Memory B cell (primary cell): Measurements from ENCODE around the gene OR2J3.
"Not testable (repeated sequence)": the region's sequence is repeated elsewhere in the genome, so short reads cannot be mapped to it uniquely, and the experiment has no call there.

Source experiments
- ATAC-seq: fragments of 150-1000 bp; cut with Tn5 transposase; 2 replicates; pipeline ENCODE4 v1.10.0; 2021; ENCODE audit warnings: low read depth, mild to moderate bottlenecking, moderate library complexity
- DNase-seq, 2 donors: peaks; one replicate each; pipeline ENCODE4 v3.0.0; 2022; ENCODE audit warnings: low spot score in 2 of 2
- H3K27ac Mint-ChIP-seq: one replicate; pipeline ENCODE4 v1.8.0; 2022; ENCODE audit warnings: mild to moderate bottlenecking, moderate library complexity, mixed read lengths
- H3K27me3 Mint-ChIP-seq: one replicate; pipeline ENCODE4 v1.8.0; 2022; ENCODE audit warnings: mixed read lengths
- H3K36me3 Mint-ChIP-seq: one replicate; pipeline ENCODE4 v1.8.0; 2022; ENCODE audit warnings: mild to moderate bottlenecking, mixed read lengths
- H3K4me1 Mint-ChIP-seq: one replicate; pipeline ENCODE4 v1.8.0; 2022; ENCODE audit warnings: mixed read lengths
- H3K4me3 Mint-ChIP-seq: one replicate; pipeline ENCODE4 v1.8.0; 2022; ENCODE audit warnings: mild to moderate bottlenecking, moderate library complexity, mixed read lengths
- H3K9me3 Mint-ChIP-seq: one replicate; pipeline ENCODE4 v1.8.0; 2022; ENCODE audit warnings: mixed read lengths

OR2J3 gene

DNA sequence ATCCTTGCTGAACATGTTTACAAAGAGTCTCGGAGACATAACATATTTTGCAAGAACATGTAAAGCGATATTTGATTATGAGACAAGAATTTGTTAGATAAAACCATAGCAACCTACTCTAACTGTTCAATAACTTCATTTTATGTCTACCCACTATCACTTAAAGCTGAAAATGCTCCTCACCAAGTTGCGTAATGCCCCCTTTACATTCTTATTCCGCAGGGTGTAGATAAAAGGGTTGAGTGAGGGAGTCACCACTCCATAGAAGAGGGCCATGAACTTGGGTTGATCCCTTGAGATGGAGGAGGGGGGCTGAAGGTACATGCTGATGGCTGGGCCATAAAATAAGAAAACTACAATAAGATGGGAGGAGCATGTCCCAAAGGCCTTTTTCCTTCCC is 29.9 kb downstream of the OR2J3 start:
- Mint-ChIP-seq H3K9me3 (no peaks in the 10 kb centered on the region), H3K4me1 (no peaks in the 10 kb centered on the region), H3K36me3 (no peaks in the 10 kb centered on the region), H3K27me3 (peaks cover 8% of the 10 kb centered on the region), H3K4me3 (no peak overlapping the region), H3K27ac (no peak overlapping the region)
- DNase-seq (no peak), ATAC-seq (no peak)

- H3K9me3 Mint-ChIP-seq, result no peaks in the 10 kb centered on the region
- DNase-seq (no peak), ATAC-seq (no peak)
- no peak overlapping the region for H3K27ac Mint-ChIP-seq
- peaks cover 3% of the 10 kb centered on the region for H3K27me3 Mint-ChIP-seq
- H3K4me1 Mint-ChIP-seq, result no peaks in the 10 kb centered on the region
- no peaks in the 10 kb centered on the region for H3K36me3 Mint-ChIP-seq
- no peak overlapping the region for H3K4me3 Mint-ChIP-seq
These were observed 33.7 kb downstream of the OR2J3 start for GRCh38 chr6:29141606-29142005.

- no peaks in the 10 kb centered on the region for H3K4me1 Mint-ChIP-seq
- ATAC-seq (no peak), DNase-seq (no peak)
- H3K4me3 Mint-ChIP-seq, result no peak overlapping the region
- H3K9me3 Mint-ChIP-seq, result no peaks in the 10 kb centered on the region
- no peaks in the 10 kb centered on the region for H3K36me3 Mint-ChIP-seq
- peaks cover 3% of the 10 kb centered on the region for H3K27me3 Mint-ChIP-seq
- no peak overlapping the region for H3K27ac Mint-ChIP-seq
These were observed 34.5 kb downstream of the OR2J3 start for GRCh38 chr6:29142309-29142708.

- peaks cover 4% of the 10 kb centered on the region for H3K9me3 Mint-ChIP-seq
- ATAC-seq (no peak), DNase-seq (no peak)
- peaks cover 3% of the 10 kb centered on the region for H3K27me3 Mint-ChIP-seq
- H3K4me1 Mint-ChIP-seq, result no peaks in the 10 kb centered on the region
- peaks cover 3% of the 10 kb centered on the region for H3K36me3 Mint-ChIP-seq
- H3K4me3 Mint-ChIP-seq, result no peak overlapping the region
- no peak overlapping the region for H3K27ac Mint-ChIP-seq
These were observed 38.3 kb downstream of the OR2J3 start for GRCh38 chr6:29146179-29146578.

- H3K4me1 Mint-ChIP-seq, result no peaks in the 10 kb centered on the region
- no peak overlapping the region for H3K27ac Mint-ChIP-seq
- H3K27me3 Mint-ChIP-seq, result peaks cover 5% of the 10 kb centered on the region
- DNase-seq, result no peak
- no peak overlapping the region for H3K4me3 Mint-ChIP-seq
- no peak for ATAC-seq
- peaks cover 3% of the 10 kb centered on the region for H3K36me3 Mint-ChIP-seq
- H3K9me3 Mint-ChIP-seq, result peaks cover 4% of the 10 kb centered on the region
These were observed 39.2 kb downstream of the OR2J3 start for GRCh38 chr6:29147074-29147473.

DNA sequence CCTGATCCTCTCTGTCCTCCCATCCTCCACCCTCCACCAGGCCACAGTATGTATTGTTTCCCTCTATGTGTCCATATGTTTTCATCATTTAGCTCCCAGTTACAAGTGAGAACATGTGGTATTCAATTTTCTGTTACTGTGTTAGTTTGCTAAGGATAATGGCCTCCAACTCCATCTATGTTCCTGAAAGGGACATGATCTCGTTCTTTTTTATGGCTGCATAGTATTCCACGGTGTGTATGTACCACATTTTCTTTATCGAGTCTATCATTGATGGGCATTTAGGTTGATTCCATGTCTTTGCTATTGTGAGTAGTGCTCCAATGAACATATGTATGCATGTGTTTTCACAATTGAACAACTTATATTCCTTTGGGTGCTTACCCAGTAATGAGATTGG is 41.6 kb downstream of the OR2J3 start:
- H3K36me3 Mint-ChIP-seq, ATAC-seq, H3K4me1 Mint-ChIP-seq, H3K9me3 Mint-ChIP-seq, H3K4me3 Mint-ChIP-seq, DNase-seq, H3K27me3 Mint-ChIP-seq, H3K27ac Mint-ChIP-seq: not testable (repeated sequence)

DNA sequence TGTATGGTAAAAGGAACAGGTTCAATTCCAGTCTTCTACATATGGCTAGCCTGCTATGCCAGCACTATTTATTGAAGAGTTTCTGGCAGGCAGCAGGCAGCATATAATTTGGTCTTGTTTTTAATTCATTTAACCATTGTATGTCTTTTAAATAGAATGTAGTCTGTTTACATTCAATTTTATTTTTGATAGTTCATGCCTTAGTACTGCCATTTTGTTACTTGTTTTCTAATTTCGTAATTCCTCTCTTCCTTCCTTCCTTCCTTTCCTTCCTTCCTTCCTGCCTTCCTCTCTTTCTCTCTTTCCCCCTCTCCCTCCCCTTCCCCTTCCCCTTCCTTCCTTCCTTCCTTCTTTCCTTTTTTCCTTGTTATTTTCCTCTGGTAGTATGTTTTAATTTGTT is 45.2 kb downstream of the OR2J3 start:
- DNase-seq, result no peak
- Mint-ChIP-seq H3K4me1 (no peaks in the 10 kb centered on the region), H3K27me3 (peaks cover 11% of the 10 kb centered on the region), H3K9me3 (peaks cover 6% of the 10 kb centered on the region), H3K36me3 (peaks cover 3% of the 10 kb centered on the region), H3K4me3 (no peak overlapping the region), H3K27ac (no peak overlapping the region)
- ATAC-seq, result no peak

DNA sequence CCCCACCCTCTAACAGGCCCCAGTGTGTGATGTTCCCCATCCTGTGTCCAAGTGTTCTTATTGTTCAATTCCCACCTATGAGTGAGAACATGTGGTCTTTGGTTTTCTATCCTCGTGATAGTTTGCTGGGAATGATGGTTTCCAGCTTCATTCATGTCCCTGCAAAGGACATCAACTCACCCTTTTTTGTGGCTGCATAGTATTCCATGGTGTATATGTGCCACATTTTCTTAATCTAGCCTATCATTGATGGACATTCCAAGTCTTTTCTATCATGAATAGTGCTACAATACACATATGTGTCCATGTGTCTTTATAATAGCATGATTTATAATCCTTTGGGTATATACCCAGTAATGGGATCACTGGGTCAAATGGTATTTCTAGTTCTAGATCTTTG is 47.3 kb downstream of the OR2J3 start:
- H3K4me3 Mint-ChIP-seq, ATAC-seq, DNase-seq, H3K9me3 Mint-ChIP-seq, H3K27me3 Mint-ChIP-seq, H3K4me1 Mint-ChIP-seq, H3K36me3 Mint-ChIP-seq, H3K27ac Mint-ChIP-seq: not testable (repeated sequence)

DNA sequence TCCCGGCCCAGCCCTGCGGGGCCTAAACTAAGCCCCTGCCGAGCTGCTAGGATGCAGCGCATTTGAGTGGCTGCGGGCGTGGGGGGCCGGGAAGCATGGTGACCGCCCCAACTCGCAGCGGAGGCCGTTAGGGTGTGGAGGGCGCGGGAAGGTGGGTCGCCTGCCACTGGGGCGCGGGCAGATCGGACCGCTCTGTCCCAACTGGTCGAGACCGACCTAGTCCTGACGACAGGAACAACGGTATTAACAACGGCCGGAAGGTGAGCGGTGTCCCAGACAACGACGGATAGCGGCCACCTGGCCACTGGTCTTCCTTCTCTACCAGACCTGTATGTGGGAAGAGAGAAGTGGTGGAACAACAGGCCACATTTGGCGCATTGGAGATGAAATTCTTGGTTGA is 52.1 kb downstream of the OR2J3 start:
- peaks cover 11% of the 10 kb centered on the region for H3K27me3 Mint-ChIP-seq
- H3K4me1 Mint-ChIP-seq, H3K9me3 Mint-ChIP-seq, ATAC-seq, H3K27ac Mint-ChIP-seq, H3K36me3 Mint-ChIP-seq, H3K4me3 Mint-ChIP-seq, DNase-seq: not testable (repeated sequence)
